ENCODE measurements around the gene USP40.
A peak's percentile ranks its signal among the peaks of the same experiment; 100 is the strongest.

Gene USP40

DNA sequence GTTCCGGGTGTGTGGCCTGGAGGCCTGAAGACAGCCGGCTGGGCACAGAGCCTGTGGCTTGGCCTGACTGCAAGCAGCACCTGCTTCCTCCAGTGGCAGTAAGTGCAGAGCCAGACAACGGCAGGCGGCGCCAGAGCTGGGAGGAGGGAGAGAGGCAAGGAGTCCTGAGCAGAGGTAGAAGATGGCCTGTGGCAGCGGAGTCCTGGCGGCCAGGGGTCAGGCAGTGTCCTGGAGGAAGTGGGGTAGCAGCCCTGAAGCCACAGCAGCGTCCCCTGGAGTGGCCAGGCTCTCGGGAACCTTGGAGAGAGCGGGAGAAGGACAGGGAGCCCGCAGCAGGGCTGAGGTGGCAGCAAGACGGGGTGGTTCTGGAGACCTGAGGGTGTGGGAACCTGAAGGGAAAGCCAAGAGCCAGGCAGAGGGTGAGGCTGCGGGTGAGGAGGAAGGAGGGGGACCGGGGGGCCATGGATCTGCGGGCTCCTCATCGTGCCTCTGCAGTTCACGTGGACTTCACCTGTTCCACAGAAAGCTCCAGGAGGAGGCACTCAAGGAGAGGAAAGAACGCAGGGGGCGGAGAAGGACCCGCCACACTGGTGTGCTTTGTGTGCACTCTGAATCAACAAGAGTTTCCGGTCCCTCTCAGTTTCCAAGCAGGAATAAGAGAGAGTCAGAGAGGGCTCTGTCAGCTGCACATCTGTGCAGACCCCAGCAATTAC, 85.9 kb downstream of the USP40 start:
- Histone ChIP-seq H3K27me3 (ENCODE audit: insufficient read depth, low read depth, severe bottlenecking) (no peaks in the 10 kb centered on the region), H3K9me3 (ENCODE audit: severe bottlenecking) (peaks cover 8% of the 10 kb centered on the region), H3K4me3 (ENCODE audit: low read depth, low read length) (no peak overlapping the region), H3K36me3 (peaks cover 19% of the 10 kb centered on the region), H3K27ac (no peak overlapping the region)
- peak; percentile 37 for DNase-seq
- peak; percentile 27; the same call in 1 of the 2 replicates for TF ChIP-seq CTCF (IDR thresholded peaks at IDR 0.05; ENCODE audit: low read depth, low read length)

DNA sequence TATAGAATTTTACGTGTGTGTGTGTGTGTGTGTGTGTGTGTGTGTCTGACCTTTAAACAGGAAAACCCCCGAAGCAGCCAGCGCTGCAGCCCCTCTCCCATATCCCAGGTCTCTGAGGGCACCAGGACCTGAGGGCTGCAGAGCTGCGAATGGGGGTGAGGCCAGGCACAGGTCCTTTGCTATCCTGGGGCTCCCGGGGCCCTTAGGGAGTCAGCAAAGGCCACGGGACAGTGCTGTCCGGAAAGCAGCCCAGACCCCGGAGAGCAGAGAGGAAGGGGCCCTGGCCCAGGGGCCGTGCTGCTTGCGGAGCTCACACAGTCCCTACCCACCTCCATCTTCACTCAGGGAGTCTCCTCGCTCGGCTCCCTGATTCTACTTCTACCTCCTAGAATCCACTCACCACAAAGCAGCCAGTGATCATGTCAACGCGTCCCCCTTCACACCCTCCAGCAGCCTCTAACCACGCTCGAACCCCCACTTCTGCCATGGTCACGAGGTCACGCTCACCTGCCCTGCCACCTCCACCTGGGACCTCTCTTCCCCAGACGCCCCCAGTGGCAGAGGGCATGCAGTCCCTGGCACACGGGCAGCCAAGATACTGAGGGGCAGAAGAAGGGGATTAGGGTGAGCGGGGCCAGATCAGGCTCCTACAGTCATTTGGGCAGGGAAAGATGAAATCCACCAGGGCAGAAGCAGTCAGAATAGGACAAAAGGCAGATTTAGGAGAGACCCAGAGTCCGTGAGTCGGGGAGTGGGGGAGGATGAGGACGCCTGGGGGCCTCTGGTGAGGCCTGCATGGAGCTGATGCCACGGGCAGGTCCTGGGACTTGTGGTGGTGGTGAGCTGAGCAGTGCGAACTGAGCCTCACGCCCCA, 86.7 kb downstream of the USP40 start:
- no peak for TF ChIP-seq CTCF (IDR thresholded peaks at IDR 0.05; ENCODE audit: low read depth, low read length)
- Histone ChIP-seq H3K4me3 (ENCODE audit: low read depth, low read length) (no peak overlapping the region), H3K36me3 (peaks cover 14% of the 10 kb centered on the region), H3K27ac (no peak overlapping the region), H3K9me3 (ENCODE audit: severe bottlenecking) (peaks cover 8% of the 10 kb centered on the region), H3K27me3 (ENCODE audit: insufficient read depth, low read depth, severe bottlenecking) (no peaks in the 10 kb centered on the region)
- DNase-seq = no peak

- Histone ChIP-seq H3K27me3 (ENCODE audit: insufficient read depth, low read depth, severe bottlenecking) (no peaks in the 10 kb centered on the region), H3K9me3 (ENCODE audit: severe bottlenecking) (peaks cover 2% of the 10 kb centered on the region), H3K27ac (no peak overlapping the region), H3K4me3 (ENCODE audit: low read depth, low read length) (no peak overlapping the region), H3K36me3 (peaks cover 3% of the 10 kb centered on the region)
- no peak for TF ChIP-seq CTCF (IDR thresholded peaks at IDR 0.05; ENCODE audit: low read depth, low read length)
- no peak for DNase-seq
These were observed 88.8 kb downstream of the USP40 start for GRCh38 chr2:233477548-233478433.

DNA sequence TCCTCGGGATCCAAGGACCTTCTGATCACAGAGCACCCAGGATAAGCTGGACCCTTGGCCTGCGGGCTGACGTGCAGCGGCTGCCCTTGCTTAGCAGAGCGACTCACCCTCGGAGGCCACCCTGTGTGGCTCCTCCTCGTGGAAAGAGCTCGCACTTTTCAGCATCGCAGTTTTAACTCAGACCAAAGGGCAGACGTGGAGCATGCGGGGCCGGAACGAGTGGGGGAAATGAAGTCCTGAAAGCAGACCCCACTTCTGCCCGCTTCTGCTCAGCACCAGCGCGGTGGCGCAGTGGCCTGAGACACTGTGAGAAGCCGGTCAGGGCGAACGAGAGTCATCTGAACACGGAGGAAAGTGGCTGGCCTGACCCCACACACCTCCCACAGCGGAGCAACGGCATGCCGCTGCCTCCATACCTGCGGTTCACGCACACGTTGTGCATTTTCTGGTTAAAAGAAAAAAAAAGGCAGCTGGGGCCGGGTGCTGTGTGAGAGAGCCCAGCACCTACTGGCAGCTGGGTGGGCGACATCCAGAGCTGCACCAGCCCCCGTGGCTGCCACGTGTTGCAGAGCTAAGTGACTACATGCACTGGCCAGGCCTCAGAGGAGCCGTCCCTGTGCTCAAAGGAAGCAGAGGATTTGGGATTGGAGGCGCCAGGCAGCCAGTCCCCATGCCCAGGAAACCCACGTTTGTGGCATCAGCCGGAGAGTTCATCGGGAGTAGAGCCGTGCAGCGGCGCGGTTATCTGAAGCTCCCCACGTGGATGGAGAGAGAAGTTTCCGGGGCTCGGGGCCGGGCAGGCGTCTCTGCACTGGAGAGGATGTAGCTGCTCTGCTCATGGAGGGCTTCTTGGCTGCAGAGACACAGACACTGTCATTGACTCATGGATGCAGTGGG, 89.7 kb downstream of the USP40 start:
- Histone ChIP-seq H3K36me3 (no peaks in the 10 kb centered on the region; the same call in none of the 2 replicates), H3K4me3 (ENCODE audit: low read depth, low read length) (no peak overlapping the region), H3K9me3 (ENCODE audit: severe bottlenecking) (no peaks in the 10 kb centered on the region), H3K27me3 (ENCODE audit: insufficient read depth, low read depth, severe bottlenecking) (no peaks in the 10 kb centered on the region), H3K27ac (no peak overlapping the region)
- DNase-seq = no peak
- no peak for TF ChIP-seq CTCF (IDR thresholded peaks at IDR 0.05; ENCODE audit: low read depth, low read length)

GRCh38 chr2:233476063-233476410, 90.5 kb downstream of the USP40 start:
- Histone ChIP-seq H3K9me3 (ENCODE audit: severe bottlenecking) (no peaks in the 10 kb centered on the region), H3K27me3 (ENCODE audit: insufficient read depth, low read depth, severe bottlenecking) (no peaks in the 10 kb centered on the region), H3K27ac (no peak overlapping the region), H3K36me3 (no peaks in the 10 kb centered on the region; the same call in 1 of the 2 replicates), H3K4me3 (ENCODE audit: low read depth, low read length) (no peak overlapping the region)
- no peak for TF ChIP-seq CTCF (IDR thresholded peaks at IDR 0.05; ENCODE audit: low read depth, low read length)
- DNase-seq = no peak

Data from WERI-Rb-1 (cell line).